ENCODE data around the gene TSPAN31.

GRCh38 chr12:57707250-57707649 lies 37.6 kb upstream of the TSPAN31 start:
- TF ChIP-seq CTCF (IDR thresholded peaks at IDR 0.05 in 4 of 5, conservative IDR thresholded peaks at IDR 0.05 in 1 of 5) (no peak), POLR2A (IDR thresholded peaks at IDR 0.05) (no peak)
